ENCODE results near the gene TBL1XR1. TPM values are rescaled to one million over a fixed set of nuclear protein-coding genes. Genes with fewer than 3 reads are reported as not detected.

The TBL1XR1 gene
- total RNA-seq, 4 donors from 2014 or later = 58.5 to 106 (median 77.9) TPM

- TF ChIP-seq CTCF (IDR thresholded peaks at IDR 0.05) = no peak
- ATAC-seq (ENCODE audit: low FRiP score) (no peak), DNase-seq (ENCODE audit: low spot score) (no peak)
These were observed 117.6 kb downstream of the TBL1XR1 start for GRCh38 chr3:177079684-177080083.

- ATAC-seq (ENCODE audit: low FRiP score) = no peak
- no peak for DNase-seq (ENCODE audit: low spot score)
- TF ChIP-seq CTCF (IDR thresholded peaks at IDR 0.05) = no peak
These were observed 125.7 kb downstream of the TBL1XR1 start for GRCh38 chr3:177071496-177072156.

GRCh38 chr3:177069514-177070329 lies 127.6 kb downstream of the TBL1XR1 start:
- DNase-seq (ENCODE audit: low spot score) = no peak
- peak; percentile 55 for ATAC-seq (ENCODE audit: low FRiP score)
- no peak for TF ChIP-seq CTCF (IDR thresholded peaks at IDR 0.05)

- no peak for ATAC-seq (ENCODE audit: low FRiP score)
- DNase-seq (ENCODE audit: low spot score) = no peak
- TF ChIP-seq CTCF (IDR thresholded peaks at IDR 0.05) = no peak
These were observed 128.3 kb downstream of the TBL1XR1 start for GRCh38 chr3:177068967-177069366.

GRCh38 chr3:177066068-177066467 lies 131.2 kb downstream of the TBL1XR1 start:
- no peak for TF ChIP-seq CTCF (IDR thresholded peaks at IDR 0.05)
- ATAC-seq (ENCODE audit: low FRiP score) = no peak
- no peak for DNase-seq (ENCODE audit: low spot score)

- ATAC-seq (ENCODE audit: low FRiP score) (no peak), DNase-seq (ENCODE audit: low spot score) (no peak)
- TF ChIP-seq CTCF (IDR thresholded peaks at IDR 0.05) = no peak
These were observed 131.8 kb downstream of the TBL1XR1 start for GRCh38 chr3:177065285-177066033.

Measured in omental fat pad (tissue), 4 donors.